Astrocyte (in vitro differentiated cells and primary cell): ENCODE measurements around the gene BMPER.

Experiments used
- EZH2 ChIP-seq: IDR thresholded peaks from 2 replicates; pipeline ENCODE4 v1.6.1; 2012; ENCODE audit warnings: mild to moderate bottlenecking, low read length, inconsistent platforms; ENCODE audit not compliant: insufficient read depth
- TF ChIP-seq, protein P1 (sequence below): IDR thresholded peaks from 2 replicates; pipeline ENCODE4 v1.5.1; 2011; ENCODE audit warnings: low read depth, mild to moderate bottlenecking, inconsistent platforms, low read length, moderate library complexity; ENCODE audit not compliant: insufficient read depth

DNA sequence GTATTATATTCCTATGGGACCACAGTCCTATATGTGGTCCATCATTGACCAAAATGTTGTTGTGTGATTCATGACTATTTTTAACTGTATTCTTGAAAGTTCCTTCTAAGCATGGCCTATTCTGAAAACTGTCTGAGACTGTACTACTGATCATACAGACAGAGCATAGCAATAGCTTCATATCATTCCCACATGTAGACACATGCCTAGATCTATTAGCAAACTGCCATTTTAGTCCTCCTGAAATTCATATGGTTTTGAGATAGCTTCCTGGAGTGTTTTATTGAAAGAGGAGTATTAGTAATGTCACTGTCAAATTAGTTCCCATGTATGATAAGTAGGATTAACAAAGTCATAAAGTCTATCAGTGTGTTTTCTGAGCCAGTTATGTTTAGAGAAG lies 157.5 kb downstream of the BMPER start:
- TF ChIP-seq, protein P1, sequence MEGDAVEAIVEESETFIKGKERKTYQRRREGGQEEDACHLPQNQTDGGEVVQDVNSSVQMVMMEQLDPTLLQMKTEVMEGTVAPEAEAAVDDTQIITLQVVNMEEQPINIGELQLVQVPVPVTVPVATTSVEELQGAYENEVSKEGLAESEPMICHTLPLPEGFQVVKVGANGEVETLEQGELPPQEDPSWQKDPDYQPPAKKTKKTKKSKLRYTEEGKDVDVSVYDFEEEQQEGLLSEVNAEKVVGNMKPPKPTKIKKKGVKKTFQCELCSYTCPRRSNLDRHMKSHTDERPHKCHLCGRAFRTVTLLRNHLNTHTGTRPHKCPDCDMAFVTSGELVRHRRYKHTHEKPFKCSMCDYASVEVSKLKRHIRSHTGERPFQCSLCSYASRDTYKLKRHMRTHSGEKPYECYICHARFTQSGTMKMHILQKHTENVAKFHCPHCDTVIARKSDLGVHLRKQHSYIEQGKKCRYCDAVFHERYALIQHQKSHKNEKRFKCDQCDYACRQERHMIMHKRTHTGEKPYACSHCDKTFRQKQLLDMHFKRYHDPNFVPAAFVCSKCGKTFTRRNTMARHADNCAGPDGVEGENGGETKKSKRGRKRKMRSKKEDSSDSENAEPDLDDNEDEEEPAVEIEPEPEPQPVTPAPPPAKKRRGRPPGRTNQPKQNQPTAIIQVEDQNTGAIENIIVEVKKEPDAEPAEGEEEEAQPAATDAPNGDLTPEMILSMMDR: no peak
- TF ChIP-seq EZH2: no peak
